NOMO-1 treated with DMSO at 0.1 percent for 48 hours (cell line): ENCODE measurements around the gene OTX2.

ENCODE experiments used
- DNase-seq: peaks from one replicate; lab custom pipeline; 2025; ENCODE audit not compliant: unreplicated experiment; lab: John Stamatoyannopoulos, UW

The OTX2 gene

GRCh38 chr14:56812364-56813141 lies 2.3 kb upstream of the OTX2 start:
- DNase-seq = no peak

DNA sequence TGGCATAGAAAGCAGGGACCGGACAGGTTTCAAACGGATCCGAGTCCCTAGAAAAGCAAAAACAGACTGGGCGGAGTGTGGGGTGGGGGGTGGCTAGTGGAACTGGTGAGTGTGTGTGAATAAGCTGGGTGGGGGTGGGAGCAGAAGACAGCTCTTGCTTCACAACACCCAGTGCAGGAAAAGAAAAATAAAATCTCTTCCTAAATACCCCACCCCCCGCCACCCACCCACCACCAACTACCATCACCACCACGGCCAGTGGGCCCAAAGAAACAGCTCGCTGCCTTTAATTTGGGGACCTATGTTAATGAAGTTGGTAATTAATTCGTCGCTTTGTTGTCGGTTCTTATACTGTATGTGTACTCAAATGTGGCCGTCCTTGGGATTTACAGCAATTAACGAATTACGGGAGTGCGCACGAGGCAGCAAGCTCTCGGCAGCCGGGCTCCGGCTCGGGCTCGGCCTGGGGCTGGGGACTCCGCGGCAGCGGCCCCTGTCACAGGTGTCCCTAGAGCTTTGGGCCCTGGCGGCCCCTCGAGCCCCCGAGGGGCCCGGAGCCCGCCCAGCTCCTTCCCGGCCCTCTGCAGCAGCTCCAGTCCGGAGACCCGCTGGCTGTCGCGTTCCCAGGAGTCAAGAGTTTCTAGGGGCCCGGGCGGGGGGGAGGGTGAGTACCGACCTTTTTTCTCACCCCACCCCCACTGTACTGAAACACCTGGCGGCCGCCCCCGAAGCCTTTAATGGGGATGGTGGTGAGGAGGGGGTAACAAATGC lies 1.5 kb upstream of the OTX2 start:
- DNase-seq = no peak

GRCh38 chr14:56810836-56811592 lies 735 bp upstream of the OTX2 start:
- no peak for DNase-seq

DNA sequence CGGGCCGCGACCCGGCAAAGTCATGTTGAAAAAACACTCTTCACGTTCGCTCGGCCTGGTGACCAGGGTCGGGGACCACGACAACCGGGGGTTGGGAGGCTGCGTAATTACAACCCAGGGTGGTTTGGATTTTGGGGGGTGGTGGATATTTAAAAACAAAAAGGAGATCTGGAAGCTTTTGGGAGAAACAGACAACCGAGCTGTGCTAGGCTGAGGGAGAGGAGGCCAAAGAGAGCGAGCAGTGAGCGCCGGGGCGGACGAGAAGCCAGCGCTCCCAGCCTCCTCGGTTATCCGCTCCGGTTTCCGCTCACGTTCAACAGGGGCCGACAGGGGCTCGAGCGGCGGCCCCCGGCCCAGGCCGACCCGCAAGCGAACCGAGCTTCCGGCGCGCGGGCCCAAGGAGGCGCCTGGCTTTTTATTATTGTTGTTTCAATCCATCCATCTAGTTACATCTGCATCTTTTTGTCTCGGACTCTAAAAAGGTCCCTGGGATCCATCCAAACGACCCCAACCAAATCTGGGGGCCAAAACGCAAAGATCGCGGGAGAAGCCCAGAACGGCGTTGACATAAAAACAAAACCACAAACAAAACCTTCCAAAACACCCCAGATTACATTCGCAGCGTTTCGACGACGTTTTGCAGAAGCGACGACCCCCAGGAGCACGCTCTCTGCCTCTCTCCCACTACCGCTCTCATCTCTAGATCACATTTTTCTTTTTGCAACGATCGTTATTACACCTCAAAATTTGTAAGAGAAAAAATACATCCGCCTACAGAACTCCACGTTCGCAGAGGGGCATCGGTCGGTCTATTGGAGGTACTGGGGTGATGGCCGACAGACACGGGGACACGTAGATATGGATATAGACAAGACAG lies 771 bp downstream of the OTX2 start:
- no peak for DNase-seq

- DNase-seq = no peak
Measured at GRCh38 chr14:56808383-56809269, 1.7 kb downstream of the OTX2 start.

- DNase-seq = no peak
Measured at GRCh38 chr14:56808110-56808382, 2.2 kb downstream of the OTX2 start.

GRCh38 chr14:56807386-56808109 lies 2.7 kb downstream of the OTX2 start:
- no peak for DNase-seq

GRCh38 chr14:56806760-56807159 lies 3.5 kb downstream of the OTX2 start:
- no peak for DNase-seq

- DNase-seq = no peak
Measured at GRCh38 chr14:56805992-56806727, 4.1 kb downstream of the OTX2 start.

DNA sequence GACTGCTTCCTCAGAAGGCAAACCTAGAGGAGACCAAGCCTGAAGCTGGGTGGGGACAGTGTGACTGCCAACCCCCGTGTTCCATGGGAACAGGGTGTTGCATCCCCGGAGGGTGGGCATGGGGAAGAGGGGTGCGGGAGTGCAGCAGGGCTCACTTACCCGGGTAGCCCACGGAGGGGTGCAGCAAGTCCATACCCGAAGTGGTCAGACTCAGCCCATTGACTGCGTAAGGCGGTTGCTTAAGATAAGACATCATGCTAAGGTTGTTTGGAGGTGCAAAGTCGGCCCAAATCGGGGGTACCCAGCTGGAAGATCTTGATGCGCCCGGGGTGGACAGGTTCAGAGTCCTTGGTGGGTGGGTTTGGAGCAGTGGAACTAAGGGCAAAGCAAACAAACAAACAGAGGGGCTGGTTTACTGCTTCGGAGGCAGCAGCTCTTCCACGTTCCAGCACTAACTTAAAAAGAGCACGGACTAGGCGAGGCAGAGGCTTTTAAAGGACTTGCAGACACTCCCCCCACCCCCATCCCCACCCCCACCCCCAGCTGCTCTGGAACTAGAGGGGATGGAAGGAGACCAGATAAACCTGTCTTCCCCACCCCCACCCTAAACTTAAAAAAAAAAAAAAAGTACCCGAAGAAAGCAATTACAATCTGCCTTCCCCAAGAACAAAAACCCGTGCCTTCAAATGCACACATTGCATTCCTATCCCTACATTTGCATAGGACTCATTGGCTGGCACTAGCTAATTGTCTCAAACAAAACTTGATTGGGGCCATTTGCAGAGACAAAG lies 4.9 kb downstream of the OTX2 start:
- DNase-seq = no peak

DNA sequence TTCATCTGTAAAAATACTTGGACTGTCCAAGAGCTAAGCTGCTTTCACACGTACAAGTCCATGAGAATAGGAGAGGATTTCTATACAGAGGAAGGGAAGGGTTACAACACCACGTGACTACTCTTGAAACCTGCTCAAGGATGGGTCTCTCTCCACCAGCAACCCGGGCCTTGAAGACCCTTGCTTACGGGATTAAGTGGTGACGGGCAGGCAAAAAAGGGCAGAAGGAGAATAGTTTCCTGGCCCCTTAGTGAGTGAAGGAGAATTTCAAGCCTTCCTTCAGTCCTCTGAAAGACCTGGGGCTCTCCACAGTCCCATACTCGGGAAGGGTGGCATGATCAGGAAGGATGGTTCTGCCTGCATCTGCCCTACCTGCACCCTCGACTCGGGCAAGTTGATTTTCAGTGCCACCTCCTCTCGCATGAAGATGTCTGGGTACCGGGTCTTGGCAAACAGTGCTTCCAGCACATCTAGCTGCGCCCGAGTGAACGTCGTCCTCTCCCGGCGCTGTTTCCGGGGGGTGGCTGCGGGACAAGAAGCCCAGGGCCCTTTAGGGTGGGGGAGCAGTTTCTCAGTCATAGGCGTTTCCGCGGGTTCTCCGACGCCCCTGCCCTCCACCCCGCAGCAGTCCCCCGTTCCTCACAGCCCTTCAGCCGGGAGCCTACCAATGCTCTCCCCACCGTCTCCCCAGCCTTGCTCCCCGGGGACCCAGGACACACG lies 6.3 kb downstream of the OTX2 start:
- no peak for DNase-seq

GRCh38 chr14:56801920-56802319 lies 8.4 kb downstream of the OTX2 start:
- DNase-seq = no peak

- no peak for DNase-seq
Measured at GRCh38 chr14:56799343-56799645, 11.0 kb downstream of the OTX2 start.

DNA sequence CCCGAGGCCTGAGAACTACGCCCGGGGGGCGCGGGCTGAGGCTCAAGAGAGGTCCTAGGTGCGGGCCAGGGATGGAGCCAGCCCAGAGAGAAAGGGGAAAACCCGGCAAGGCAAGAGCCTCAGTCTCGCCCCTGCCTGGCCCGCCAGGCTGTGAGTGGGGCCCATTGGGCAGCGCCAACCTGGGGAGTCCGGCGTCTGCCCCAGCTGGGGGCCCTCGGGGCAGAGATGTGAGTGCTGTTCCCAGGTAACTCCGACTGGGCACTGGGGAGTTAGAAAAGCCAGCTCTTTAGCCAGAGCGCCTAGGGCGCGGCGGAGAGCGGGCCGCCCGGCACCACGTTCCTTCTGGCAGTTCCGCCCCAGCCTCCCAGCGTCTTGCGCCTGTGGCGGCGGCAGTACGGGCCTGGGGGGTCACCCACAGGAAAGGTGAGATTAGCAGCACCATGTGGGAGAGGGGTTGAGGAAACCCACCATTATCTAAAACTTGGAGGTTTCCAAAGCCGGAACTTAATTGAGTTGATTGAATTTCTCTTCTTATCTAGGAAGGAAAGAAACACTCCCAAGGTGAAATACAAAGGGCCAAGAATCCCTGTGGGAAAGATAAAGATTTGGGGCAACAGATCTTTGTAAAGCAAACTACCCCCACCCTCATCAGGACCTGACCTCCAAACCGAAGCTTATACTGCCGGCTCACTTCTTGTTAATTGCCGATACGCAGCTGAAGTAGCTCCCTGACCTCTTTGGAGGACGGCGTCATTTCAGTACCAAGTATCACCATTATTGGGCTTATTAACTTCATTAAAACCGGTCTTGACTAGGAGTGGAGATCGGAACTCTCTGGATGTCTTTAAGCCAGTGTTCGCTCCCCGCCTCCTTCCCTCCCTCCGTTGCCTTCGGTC lies 11.6 kb downstream of the OTX2 start:
- no peak for DNase-seq

- DNase-seq = no peak
Measured at GRCh38 chr14:56797569-56798446, 12.5 kb downstream of the OTX2 start.
